DND-41 (cell line): ENCODE data around the gene CNBD2.

ENCODE experiments used
- ATAC-seq: fragments of 200-7000 bp; cut with Tn5 transposase; 3 replicates; pipeline ENCODE4 v1.9.1; 2021; ENCODE audit warnings: low read depth; ENCODE audit not compliant: insufficient read depth
- DNase-seq: peaks from one replicate; pipeline ENCODE4 v3.0.0-alpha.2; 2020
- H2AFZ ChIP-seq: 2 replicates; pipeline ENCODE4 v1.6.0; 2012; ENCODE audit warnings: low read depth, low read length
- H3K27ac ChIP-seq: 2 replicates; pipeline ENCODE4 v1.5.1; 2012; ENCODE audit warnings: low read length, inconsistent platforms
- H3K27me3 ChIP-seq: fragments of 200-600 bp; sonication (generic); 2 replicates; pipeline ENCODE4 v1.6.0; 2012; ENCODE audit warnings: low read length, mild to moderate bottlenecking, inconsistent platforms; ENCODE audit not compliant: insufficient read depth, poor library complexity
- H3K36me3 ChIP-seq: 2 replicates; pipeline ENCODE4 v1.5.1; 2012; ENCODE audit warnings: low read length, inconsistent platforms; ENCODE audit not compliant: insufficient read depth
- H3K4me1 ChIP-seq: 2 replicates; pipeline ENCODE4 v1.5.1; 2012; ENCODE audit warnings: mild to moderate bottlenecking, low read length; ENCODE audit not compliant: insufficient read depth
- H3K4me2 ChIP-seq: 2 replicates; pipeline ENCODE4 v1.6.0; 2012; ENCODE audit warnings: mild to moderate bottlenecking, moderate library complexity, low read length, inconsistent platforms; ENCODE audit not compliant: insufficient read depth
- H3K4me3 ChIP-seq, 2 experiments: fragments of 200-600 bp in 1 of 2; shearing (Covaris generic) in 1 of 2; 2 replicates each; pipeline ENCODE4 v1.5.1; 2012 to 2016; ENCODE audit warnings: inconsistent platforms in 2 of 2, low read length in 2 of 2, mild to moderate bottlenecking in 2 of 2, low read depth in 1 of 2, moderate library complexity in 1 of 2
- H3K79me2 ChIP-seq: 2 replicates; pipeline ENCODE4 v1.6.0; 2012; ENCODE audit warnings: low read length, inconsistent platforms; ENCODE audit not compliant: insufficient read depth
- H3K9ac ChIP-seq: 2 replicates; pipeline ENCODE4 v1.6.0; 2012; ENCODE audit warnings: low read depth, mild to moderate bottlenecking, inconsistent platforms, low read length, moderate library complexity
- H3K9me3 ChIP-seq: 2 replicates; pipeline ENCODE4 v1.5.1; 2012; ENCODE audit warnings: low read length, moderate library complexity, mild to moderate bottlenecking, inconsistent platforms; ENCODE audit not compliant: insufficient read depth, severe bottlenecking
- H4K20me1 ChIP-seq: 2 replicates; pipeline ENCODE4 v1.6.0; 2012; ENCODE audit warnings: low read length; ENCODE audit not compliant: insufficient read depth
- EZH2 ChIP-seq: IDR thresholded peaks from 3 replicates; pipeline ENCODE4 v1.6.1; 2012; ENCODE audit warnings: borderline replicate concordance, low read depth, mild to moderate bottlenecking, moderate library complexity, low read length, inconsistent platforms; ENCODE audit not compliant: severe bottlenecking
- TF ChIP-seq, protein P1 (sequence below): IDR thresholded peaks from 2 replicates; pipeline ENCODE4 v1.5.1; 2012; ENCODE audit warnings: borderline replicate concordance, low read length, moderate library complexity, mild to moderate bottlenecking; ENCODE audit not compliant: poor library complexity, severe bottlenecking; ENCODE audit errors: extremely low read depth

Gene CNBD2

DNA sequence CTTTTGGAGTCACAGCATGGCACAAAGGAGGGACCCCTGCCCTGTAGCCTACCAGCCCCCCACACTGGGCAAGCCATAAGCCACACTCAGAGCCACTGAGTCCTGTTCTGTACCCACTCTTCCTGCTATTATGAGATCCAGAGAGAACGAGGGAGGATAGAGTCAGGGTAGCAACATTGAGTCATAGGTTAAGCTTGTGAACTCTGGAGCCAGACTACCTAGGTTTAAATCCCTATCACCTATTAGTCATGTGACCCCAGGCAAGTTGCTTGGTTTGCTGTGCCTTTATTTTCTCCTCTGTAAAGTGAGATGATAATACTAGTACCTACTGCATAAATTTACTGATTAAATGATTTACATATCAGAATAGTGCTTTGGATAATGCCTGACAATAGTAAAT is 540 bp downstream of the CNBD2 start:
- Histone ChIP-seq H3K9ac (no peak overlapping the region), H3K79me2 (no peaks in the 10 kb centered on the region), H3K4me1 (no peaks in the 10 kb centered on the region), H3K4me2 (no peak overlapping the region), H2AFZ (no peak overlapping the region), H4K20me1 (no peaks in the 10 kb centered on the region), H3K36me3 (no peaks in the 10 kb centered on the region), H3K27ac (no peak overlapping the region), H3K4me3 (no peak overlapping the region), H3K27me3 (peaks cover 3% of the 10 kb centered on the region), H3K9me3 (no peaks in the 10 kb centered on the region)
- ATAC-seq (no peak), DNase-seq (no peak)
- TF ChIP-seq EZH2: no peak
- TF ChIP-seq, protein P1, sequence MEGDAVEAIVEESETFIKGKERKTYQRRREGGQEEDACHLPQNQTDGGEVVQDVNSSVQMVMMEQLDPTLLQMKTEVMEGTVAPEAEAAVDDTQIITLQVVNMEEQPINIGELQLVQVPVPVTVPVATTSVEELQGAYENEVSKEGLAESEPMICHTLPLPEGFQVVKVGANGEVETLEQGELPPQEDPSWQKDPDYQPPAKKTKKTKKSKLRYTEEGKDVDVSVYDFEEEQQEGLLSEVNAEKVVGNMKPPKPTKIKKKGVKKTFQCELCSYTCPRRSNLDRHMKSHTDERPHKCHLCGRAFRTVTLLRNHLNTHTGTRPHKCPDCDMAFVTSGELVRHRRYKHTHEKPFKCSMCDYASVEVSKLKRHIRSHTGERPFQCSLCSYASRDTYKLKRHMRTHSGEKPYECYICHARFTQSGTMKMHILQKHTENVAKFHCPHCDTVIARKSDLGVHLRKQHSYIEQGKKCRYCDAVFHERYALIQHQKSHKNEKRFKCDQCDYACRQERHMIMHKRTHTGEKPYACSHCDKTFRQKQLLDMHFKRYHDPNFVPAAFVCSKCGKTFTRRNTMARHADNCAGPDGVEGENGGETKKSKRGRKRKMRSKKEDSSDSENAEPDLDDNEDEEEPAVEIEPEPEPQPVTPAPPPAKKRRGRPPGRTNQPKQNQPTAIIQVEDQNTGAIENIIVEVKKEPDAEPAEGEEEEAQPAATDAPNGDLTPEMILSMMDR: no peak

DNA sequence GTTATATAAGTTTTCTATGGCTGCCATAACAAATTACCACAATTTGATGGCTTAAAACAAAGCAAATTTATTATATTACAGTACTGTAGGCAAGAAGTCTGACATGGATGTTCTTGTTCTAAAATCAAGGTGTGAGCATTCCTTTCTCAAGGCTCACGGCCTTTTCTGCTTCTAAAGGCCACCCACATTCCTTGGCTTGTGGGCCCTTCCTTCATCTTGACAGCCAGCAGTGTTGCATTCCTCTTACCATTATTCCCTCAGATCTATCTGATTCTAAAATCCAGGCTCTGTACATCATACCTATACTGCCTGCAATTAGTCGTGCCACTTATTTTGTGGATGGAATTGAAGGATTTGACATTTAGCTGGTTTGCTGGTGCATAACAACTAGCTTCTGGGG is 3.6 kb downstream of the CNBD2 start:
- Histone ChIP-seq H3K27me3 (peaks cover 3% of the 10 kb centered on the region), H3K9me3 (no peaks in the 10 kb centered on the region), H2AFZ (no peak overlapping the region), H4K20me1 (no peaks in the 10 kb centered on the region), H3K9ac (no peak overlapping the region), H3K36me3 (no peaks in the 10 kb centered on the region), H3K4me2 (no peak overlapping the region), H3K4me3 (no peak overlapping the region), H3K4me1 (no peaks in the 10 kb centered on the region), H3K27ac (no peak overlapping the region), H3K79me2 (no peaks in the 10 kb centered on the region)
- DNase-seq: no peak
- no peak for ATAC-seq
- no peak for TF ChIP-seq EZH2
- TF ChIP-seq, protein P1: no peak

DNA sequence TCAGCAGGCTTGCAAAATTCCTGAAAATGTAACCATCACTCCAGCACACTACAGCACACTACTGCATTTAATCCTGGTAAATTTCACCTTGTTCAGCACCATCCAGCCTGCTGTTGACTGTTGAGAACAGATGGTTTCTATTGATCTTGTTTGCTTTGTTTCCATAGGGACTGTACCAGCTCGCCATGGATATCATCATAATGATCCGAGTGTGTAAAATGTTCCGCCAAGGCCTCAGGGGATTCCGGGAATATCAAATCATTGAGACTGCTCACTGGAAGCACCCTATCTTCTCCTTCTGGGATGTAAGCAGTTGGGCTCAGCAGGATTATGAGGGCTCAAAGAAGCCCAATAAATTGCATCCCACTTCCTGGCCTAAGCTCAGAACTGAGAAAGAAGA is 4.1 kb downstream of the CNBD2 start:
- Histone ChIP-seq H4K20me1 (no peaks in the 10 kb centered on the region), H3K27me3 (peaks cover 3% of the 10 kb centered on the region), H3K4me3 (no peak overlapping the region), H2AFZ (no peak overlapping the region), H3K9me3 (no peaks in the 10 kb centered on the region), H3K4me2 (no peak overlapping the region), H3K79me2 (no peaks in the 10 kb centered on the region), H3K27ac (no peak overlapping the region), H3K9ac (no peak overlapping the region), H3K36me3 (no peaks in the 10 kb centered on the region), H3K4me1 (no peaks in the 10 kb centered on the region)
- ATAC-seq (no peak), DNase-seq (no peak)
- no peak for TF ChIP-seq EZH2
- TF ChIP-seq, protein P1: no peak

DNA sequence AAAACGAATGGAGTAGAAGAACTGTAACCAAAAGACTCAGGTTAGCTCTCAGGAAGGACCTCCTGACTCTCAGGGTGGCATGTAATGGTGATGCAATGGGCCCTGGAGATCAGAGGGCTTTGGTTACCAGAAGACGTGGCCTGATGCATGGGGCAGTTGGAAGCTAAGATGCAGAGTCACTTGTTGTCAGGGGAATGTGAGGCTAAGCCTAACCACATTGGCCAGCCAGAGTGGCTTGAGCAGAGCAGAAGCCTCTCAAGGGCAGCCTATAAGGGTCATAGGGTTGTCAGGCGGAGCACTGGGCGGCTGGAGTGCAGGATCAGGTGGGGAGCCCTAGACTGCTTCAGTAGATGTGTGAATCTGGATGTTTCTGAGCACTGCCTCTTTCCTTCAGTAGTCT is 5.9 kb downstream of the CNBD2 start:
- no peak overlapping the region for H3K4me2 ChIP-seq
- no peak for ATAC-seq
- H3K36me3 ChIP-seq: no peaks in the 10 kb centered on the region
- H3K27me3 ChIP-seq: peaks cover 3% of the 10 kb centered on the region
- no peak overlapping the region for H3K4me3 ChIP-seq
- no peak overlapping the region for H3K27ac ChIP-seq
- no peak for TF ChIP-seq EZH2
- TF ChIP-seq, protein P1: no peak
- H3K79me2 ChIP-seq: no peaks in the 10 kb centered on the region
- H3K9me3 ChIP-seq: no peaks in the 10 kb centered on the region
- H3K9ac ChIP-seq: no peak overlapping the region
- H3K4me1 ChIP-seq: no peaks in the 10 kb centered on the region
- no peaks in the 10 kb centered on the region for H4K20me1 ChIP-seq
- no peak overlapping the region for H2AFZ ChIP-seq
- DNase-seq: no peak
